GM18909 (cell line): Measurements from ENCODE around the gene HDAC7.

Source experiments
- ATAC-seq: cut with Tn5 transposase; IDR thresholded peaks from one replicate; pipeline ENCODE4 v1.9.1; 2021; ENCODE audit warnings: mild to moderate bottlenecking; ENCODE audit not compliant: unreplicated experiment, poor library complexity

Gene HDAC7

GRCh38 chr12:47819896-47820630, at the start of gene HDAC7:
TSS of gene HDAC7 (minus strand) at chr12:47819903. CDS start at chr12:47819785, 118 bp downstream.
- peak; percentile 39 for ATAC-seq

GRCh38 chr12:47868552-47869031, 48.9 kb upstream of the HDAC7 start:
- peak; percentile 61 for ATAC-seq

GRCh38 chr12:47868041-47868440, 48.3 kb upstream of the HDAC7 start:
- peak; percentile 7 for ATAC-seq

DNA sequence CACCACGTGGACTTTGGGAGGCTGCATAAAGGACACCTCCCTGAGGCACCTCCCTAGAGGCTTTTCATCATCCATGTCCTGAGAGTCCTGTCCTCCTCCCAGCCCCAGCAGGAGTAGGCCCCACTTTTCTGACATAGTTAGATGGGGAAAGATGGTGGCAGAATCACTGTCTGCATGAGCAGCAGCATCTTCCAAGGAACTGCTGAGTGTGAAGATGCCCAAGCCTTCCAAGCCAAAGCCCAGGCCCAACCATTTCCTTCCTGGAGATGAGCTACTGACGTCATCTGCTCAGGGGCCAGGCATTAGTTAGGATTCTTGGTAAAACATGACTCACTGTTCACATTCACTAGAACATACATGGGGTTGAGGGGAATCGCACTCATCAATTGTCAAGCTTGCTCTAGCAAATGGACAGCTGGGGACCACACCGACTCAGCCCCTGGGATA, 47.8 kb upstream of the HDAC7 start:
- no peak for ATAC-seq

GRCh38 chr12:47864646-47865235, 45.0 kb upstream of the HDAC7 start:
- no peak for ATAC-seq

GRCh38 chr12:47863985-47864384, 44.3 kb upstream of the HDAC7 start:
- ATAC-seq = no peak

DNA sequence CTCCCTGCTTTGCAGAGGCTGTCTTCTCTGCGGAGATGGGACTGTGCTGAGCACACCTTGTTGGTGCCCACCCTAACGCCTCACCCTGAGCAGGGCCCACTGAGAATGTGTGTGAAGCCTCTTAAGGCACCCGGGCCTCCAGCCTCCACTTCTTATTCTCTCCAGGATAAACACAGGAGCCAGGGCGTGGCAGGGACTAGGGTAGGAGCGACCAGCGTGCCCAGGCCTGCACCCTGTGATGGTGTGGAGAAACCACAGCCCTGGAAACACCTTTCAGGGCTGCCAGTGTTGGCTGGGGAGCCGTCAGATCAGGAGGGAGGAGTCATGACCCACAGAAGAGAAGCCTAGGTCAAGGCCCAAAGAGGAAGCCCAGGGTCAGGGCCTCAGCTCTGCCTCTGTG, 43.8 kb upstream of the HDAC7 start:
- ATAC-seq = no peak

GRCh38 chr12:47862881-47863280, 43.2 kb upstream of the HDAC7 start:
- ATAC-seq = no peak

GRCh38 chr12:47862167-47862750, 42.6 kb upstream of the HDAC7 start:
- ATAC-seq = no peak

GRCh38 chr12:47860873-47861272, 41.2 kb upstream of the HDAC7 start:
- no peak for ATAC-seq

- ATAC-seq = no peak
These were observed 40.7 kb upstream of the HDAC7 start for GRCh38 chr12:47860279-47860841.

GRCh38 chr12:47858511-47859266, 39.0 kb upstream of the HDAC7 start:
- ATAC-seq = no peak

DNA sequence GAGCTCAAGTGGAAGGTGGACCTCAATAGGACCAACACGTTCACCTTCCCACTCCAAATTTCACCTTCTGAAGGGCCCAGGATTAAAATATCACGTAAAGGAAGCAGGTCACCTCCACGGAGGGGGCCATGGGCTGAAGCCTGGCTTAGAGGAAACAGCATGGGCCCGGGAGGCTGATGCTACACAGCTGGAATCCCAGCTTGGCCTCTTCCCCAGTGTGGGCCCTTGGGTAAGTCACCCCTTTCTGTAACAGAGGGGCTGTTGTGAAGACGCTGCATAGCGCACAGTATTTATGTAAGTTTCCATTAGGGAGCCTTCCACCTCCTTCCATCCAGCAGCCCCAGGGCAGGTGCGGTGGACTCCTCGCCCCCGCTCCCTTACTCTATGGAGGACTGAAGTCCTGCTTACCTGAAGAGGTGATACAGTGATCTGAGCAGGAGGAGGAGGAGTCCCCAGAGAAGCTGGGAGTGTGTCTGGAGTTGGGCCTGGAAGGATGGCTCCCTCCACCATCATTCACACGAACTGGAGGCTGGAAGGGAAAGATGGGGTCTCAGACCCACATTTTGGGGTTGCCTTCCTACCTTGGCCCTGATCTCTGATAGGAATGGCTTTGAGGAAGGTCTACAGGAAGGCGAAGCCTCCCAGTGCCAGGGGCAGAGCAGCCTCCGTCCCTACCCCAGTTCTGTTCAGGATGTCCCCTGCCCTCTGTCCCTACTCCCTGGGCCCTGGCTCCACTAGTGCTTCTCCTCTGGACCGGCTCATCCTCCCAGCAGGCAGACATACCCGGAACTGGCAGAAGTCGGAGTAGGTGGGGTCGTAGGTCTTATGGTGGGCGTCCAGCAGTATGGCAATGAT, 37.2 kb upstream of the HDAC7 start:
- no peak for ATAC-seq

GRCh38 chr12:47856094-47856493, 36.4 kb upstream of the HDAC7 start:
- no peak for ATAC-seq

DNA sequence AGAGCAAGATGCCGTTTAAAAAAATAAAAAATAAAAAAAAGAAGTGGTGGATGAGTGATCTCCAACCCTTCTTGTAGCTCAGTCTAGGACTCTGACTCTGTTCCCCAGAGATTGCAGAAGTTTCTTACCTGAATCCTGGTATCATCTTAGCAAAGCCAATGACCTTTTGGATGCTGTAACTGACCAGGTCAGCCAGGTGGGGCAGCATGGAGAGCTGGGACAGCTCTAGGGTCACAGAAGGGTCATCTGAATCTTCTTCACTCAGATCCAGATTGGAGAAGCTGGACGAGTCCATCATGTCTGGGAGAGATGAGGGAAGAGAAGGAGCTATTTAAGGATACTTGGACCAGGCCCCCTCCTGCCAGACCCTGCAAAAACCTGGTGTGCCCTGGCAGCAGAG, 35.8 kb upstream of the HDAC7 start:
- no peak for ATAC-seq

DNA sequence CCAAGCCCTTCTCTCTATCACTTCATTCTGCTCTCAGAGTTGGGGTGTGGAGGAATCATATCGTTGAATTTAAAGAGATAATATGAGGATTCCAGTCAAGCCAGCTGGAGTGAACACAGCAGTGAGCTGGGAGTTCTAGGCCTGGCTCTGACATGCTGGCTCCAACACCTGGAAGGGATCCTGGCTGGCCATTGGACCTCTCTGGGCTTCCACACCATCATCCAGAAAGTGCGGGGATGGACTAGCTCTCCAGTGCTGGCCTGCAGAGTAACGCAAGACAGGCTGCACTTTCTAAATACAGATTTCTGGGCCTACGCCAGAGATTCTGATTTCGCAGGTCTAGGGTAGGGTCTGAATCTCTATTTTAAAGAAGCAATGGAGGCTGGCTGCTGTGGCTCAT, 34.8 kb upstream of the HDAC7 start:
- ATAC-seq = no peak

DNA sequence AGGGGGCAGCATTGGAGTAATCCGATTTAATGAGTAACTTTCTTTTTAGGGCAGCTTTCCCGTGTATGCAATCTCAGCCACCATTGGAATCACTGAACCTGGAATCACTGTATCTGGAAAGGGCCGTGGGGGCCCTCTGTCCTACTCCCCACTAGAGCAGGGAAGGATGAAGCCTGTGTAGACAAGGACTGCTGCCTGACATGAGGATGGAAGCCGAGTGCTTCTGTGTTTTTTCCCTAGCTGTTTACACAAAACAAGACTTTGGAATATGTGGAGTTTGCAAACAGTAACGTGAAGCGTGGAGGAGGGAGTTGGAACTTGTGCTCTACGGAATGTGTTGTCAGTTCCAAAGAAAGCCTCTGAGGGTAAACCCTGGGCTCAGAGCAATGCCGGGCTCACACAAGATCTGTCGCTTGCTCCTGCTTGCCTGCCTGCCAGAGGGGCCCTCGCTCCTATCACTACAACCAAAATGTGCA, 32.4 kb upstream of the HDAC7 start:
- ATAC-seq = no peak

DNA sequence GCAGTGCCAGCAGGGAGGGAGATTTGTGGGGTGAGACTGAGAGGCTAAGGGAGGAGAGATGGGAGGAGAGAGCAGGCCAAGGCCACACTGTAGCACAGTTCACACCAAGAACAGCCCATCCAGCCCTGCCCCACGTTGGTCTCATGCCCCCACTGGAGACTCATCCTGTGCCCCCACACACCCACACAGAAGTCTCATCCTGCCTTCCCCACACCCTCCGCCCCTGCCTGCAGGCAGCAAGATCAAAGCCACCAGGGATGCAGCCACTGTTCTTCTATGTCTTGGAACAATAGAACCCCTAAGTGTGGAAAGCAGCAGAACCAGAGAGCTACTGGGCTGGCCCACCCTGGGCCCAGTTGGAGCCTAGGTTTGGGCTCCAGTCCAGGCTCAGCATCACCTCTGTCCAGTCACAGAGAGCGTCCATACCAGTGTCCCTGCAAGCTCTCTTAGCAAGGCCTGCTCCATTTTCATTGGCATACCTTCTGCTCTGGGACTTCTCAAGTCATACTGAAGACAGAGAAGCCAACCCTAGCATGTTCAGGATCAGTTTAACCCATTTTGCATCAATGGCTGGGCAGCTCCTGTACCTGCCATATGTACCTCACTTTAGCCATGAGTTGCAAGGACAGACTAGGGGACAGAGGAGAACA, 31.7 kb upstream of the HDAC7 start:
- no peak for ATAC-seq
